Mucosa of rectum (tissue), 2 donors: Measurements from ENCODE around the gene CMTM3.

ENCODE experiments used
- H3K27ac ChIP-seq, 2 donors: one replicate each; pipeline ENCODE4 v1.7.0; 2013; ENCODE audit warnings: inconsistent platforms in 2 of 2, low read depth in 2 of 2, low read length in 2 of 2
- H3K27me3 ChIP-seq, 2 donors: one replicate each; pipeline ENCODE4 v1.7.0; 2013; ENCODE audit warnings: low read length in 2 of 2; ENCODE audit not compliant: control insufficient read depth in 2 of 2, insufficient read depth in 2 of 2
- H3K36me3 ChIP-seq, 2 donors: one replicate each; pipeline ENCODE4 v1.7.0; 2013; ENCODE audit warnings: low read length in 2 of 2; ENCODE audit not compliant: control insufficient read depth in 2 of 2, insufficient read depth in 2 of 2
- H3K4me1 ChIP-seq, 2 donors: one replicate each; pipeline ENCODE4 v1.7.0; 2013; ENCODE audit warnings: low read length in 2 of 2, mild to moderate bottlenecking in 1 of 2; ENCODE audit not compliant: control insufficient read depth in 2 of 2, insufficient read depth in 2 of 2
- H3K4me3 ChIP-seq, 2 donors: one replicate each; pipeline ENCODE4 v1.7.0; 2013; ENCODE audit warnings: low read length in 2 of 2
- H3K9ac ChIP-seq, 2 donors: one replicate each; pipeline ENCODE4 v1.7.0; 2013; ENCODE audit warnings: low read length in 2 of 2, low read depth in 1 of 2, mild to moderate bottlenecking in 1 of 2
- H3K9me3 ChIP-seq, 2 donors: one replicate each; pipeline ENCODE4 v1.7.0; 2013; ENCODE audit warnings: low read length in 2 of 2; ENCODE audit not compliant: control insufficient read depth in 2 of 2
- donor health status: healthy.
- donor health status: Normal muscosa, but diverticular disease.

The CMTM3 gene

DNA sequence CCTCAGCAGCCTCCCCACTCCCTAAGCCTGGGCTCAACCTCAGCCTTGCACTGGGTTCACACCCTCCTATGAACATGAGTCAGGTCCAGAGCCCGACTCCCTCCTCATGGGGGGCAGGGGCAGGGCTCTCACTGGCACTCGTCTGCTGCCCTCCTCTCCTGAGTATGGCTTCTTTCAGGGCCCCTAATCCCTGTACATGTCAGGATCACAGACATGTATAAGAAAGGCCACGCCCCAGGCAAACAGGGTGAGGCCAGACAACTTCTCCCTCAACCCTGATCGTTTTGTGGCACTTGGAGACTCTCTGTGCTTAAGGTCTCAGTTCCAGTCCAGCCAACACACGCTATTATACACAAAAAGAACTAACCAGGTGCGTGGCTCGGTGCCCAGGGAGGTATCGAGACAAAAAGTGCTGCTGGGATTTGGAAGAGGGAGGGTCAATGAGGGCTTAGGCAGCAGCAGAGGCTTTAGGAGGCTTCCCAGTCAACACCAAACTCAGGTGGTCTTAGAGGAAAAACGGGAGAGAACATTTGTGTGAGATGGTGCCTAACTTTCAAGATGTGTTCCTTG is 45.2 kb downstream of the CMTM3 start:
- H3K4me1 ChIP-seq, result peaks cover 13 to 18% of the 10 kb centered on the region in 2 donors

GRCh38 chr16:66650707-66651473 is 46.4 kb downstream of the CMTM3 start:
- H3K27ac ChIP-seq, result no peak overlapping the region
- H3K9me3 ChIP-seq, result no peaks in the 10 kb centered on the region
- peak overlapping the region in 1 of 2 donors; percentile 49 for H3K4me3 ChIP-seq
- H3K36me3 ChIP-seq, result no peaks in the 10 kb centered on the region
- H3K9ac ChIP-seq, result no peak overlapping the region
- H3K27me3 ChIP-seq, result no peaks in the 10 kb centered on the region
- H3K4me1 ChIP-seq, result peaks cover 13 to 18% of the 10 kb centered on the region in 2 donors

More for the DNA sequence above, 45.2 kb downstream of the CMTM3 start:
- Histone ChIP-seq H3K9ac (no peak overlapping the region), H3K9me3 (no peaks in the 10 kb centered on the region), H3K27me3 (no peaks in the 10 kb centered on the region), H3K27ac (no peak overlapping the region), H3K4me3 (no peak overlapping the region), H3K36me3 (no peaks in the 10 kb centered on the region)

- peak overlapping the region in 1 of 2 donors; percentile 49 for H3K4me3 ChIP-seq
- no peak overlapping the region for H3K9ac ChIP-seq
- H3K36me3 ChIP-seq, result no peaks in the 10 kb centered on the region
- no peaks in the 10 kb centered on the region for H3K27me3 ChIP-seq
- H3K27ac ChIP-seq, result no peak overlapping the region
- no peaks in the 10 kb centered on the region for H3K9me3 ChIP-seq
- H3K4me1 ChIP-seq, result peaks cover 13 to 18% of the 10 kb centered on the region in 2 donors
Measured at GRCh38 chr16:66651474-66651765, 46.9 kb downstream of the CMTM3 start.

DNA sequence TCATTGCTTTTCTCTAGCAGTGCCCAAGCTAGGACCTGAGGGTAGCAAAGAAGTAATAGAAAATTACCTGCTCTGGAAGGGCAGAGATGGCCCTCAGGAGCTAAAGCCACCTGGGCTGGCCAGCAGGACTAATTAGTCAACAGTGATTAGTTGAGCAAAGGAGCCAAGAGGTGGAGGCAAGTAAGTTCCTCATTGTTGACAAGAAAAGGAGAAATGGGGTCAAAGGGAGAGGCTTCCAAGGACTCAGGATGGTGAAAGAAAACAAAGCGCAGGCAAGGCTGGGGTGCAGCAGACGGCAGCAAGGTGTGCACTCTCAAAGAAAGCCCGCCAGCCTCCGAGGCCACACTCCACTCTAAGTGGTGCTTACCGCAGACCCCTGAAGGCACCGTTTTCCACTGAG is 47.5 kb downstream of the CMTM3 start:
- no peak overlapping the region for H3K9ac ChIP-seq
- no peak overlapping the region for H3K27ac ChIP-seq
- no peaks in the 10 kb centered on the region for H3K9me3 ChIP-seq
- peaks cover 13 to 18% of the 10 kb centered on the region in 2 donors for H3K4me1 ChIP-seq
- no peak overlapping the region for H3K4me3 ChIP-seq
- no peaks in the 10 kb centered on the region for H3K27me3 ChIP-seq
- no peaks in the 10 kb centered on the region for H3K36me3 ChIP-seq

- Histone ChIP-seq H3K9ac (no peak overlapping the region), H3K4me1 (peaks cover 13 to 18% of the 10 kb centered on the region in 2 donors), H3K27me3 (no peaks in the 10 kb centered on the region), H3K9me3 (no peaks in the 10 kb centered on the region), H3K27ac (no peak overlapping the region), H3K4me3 (no peak overlapping the region), H3K36me3 (no peaks in the 10 kb centered on the region)
Measured at GRCh38 chr16:66652661-66653360, 48.3 kb downstream of the CMTM3 start.

DNA sequence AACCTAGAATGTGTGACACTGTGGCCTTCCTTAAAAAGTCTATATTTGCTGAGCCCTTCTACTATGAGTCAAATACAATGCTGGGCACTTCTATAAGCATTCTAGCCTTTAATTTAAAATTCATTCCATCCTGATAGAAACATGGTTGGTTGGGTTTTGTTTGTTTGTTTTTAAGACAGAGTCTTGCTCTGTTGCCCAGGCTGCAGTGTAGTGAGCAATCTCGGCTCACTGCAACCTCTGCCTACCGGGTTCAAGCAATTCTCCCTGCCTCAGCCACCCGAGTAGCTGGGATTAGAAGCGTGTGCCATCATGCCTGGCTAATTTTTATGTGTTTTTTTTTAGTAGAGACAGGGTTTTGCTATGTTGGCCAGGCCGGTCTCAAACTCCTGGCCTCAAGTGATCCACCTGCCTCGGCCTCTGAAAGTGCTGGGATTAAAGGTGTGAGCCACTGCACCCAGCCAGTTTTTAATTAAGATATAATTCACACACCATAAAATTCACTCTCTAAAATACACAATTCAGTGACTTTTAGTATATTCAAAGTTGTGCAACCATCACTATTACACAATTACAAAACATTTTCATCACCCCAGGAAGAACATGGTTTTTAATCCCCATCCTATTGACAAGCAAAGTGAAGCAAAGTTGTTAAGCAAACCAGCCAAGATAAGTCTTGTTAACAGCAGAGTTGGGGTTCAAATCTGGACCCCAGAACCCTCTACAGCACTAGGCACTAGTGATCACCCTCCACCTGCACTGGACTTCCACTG is 49.3 kb downstream of the CMTM3 start:
- Histone ChIP-seq H3K27me3 (no peaks in the 10 kb centered on the region), H3K9ac (no peak overlapping the region), H3K4me3 (no peak overlapping the region), H3K9me3 (no peaks in the 10 kb centered on the region), H3K27ac (no peak overlapping the region), H3K4me1 (peaks cover 13 to 18% of the 10 kb centered on the region in 2 donors), H3K36me3 (no peaks in the 10 kb centered on the region)

- Histone ChIP-seq H3K4me3 (no peak overlapping the region), H3K27ac (no peak overlapping the region), H3K9ac (no peak overlapping the region), H3K4me1 (peaks cover 0 to 7% of the 10 kb centered on the region in 2 donors), H3K27me3 (no peaks in the 10 kb centered on the region), H3K36me3 (no peaks in the 10 kb centered on the region), H3K9me3 (no peaks in the 10 kb centered on the region)
Measured at GRCh38 chr16:66656547-66656946, 52.0 kb downstream of the CMTM3 start.

GRCh38 chr16:66658143-66658859 is 53.8 kb downstream of the CMTM3 start:
- Histone ChIP-seq H3K9ac (no peak overlapping the region), H3K27me3 (no peaks in the 10 kb centered on the region), H3K9me3 (no peaks in the 10 kb centered on the region), H3K27ac (no peak overlapping the region), H3K36me3 (no peaks in the 10 kb centered on the region), H3K4me3 (no peak overlapping the region), H3K4me1 (peaks cover 0 to 9% of the 10 kb centered on the region in 2 donors)

GRCh38 chr16:66658860-66659190 is 54.3 kb downstream of the CMTM3 start:
- no peak overlapping the region for H3K4me3 ChIP-seq
- no peaks in the 10 kb centered on the region for H3K27me3 ChIP-seq
- no peaks in the 10 kb centered on the region for H3K36me3 ChIP-seq

More at GRCh38 chr16:66658860-66659190, 54.3 kb downstream of the CMTM3 start:
- Histone ChIP-seq H3K27ac (no peak overlapping the region), H3K9me3 (no peaks in the 10 kb centered on the region), H3K9ac (no peak overlapping the region), H3K4me1 (peaks cover 0 to 9% of the 10 kb centered on the region in 2 donors)
